HEK293 (cell line): ENCODE measurements around the gene TRIM36.

Experiments used
- CTCF ChIA-PET: fragments of 350-600 bp; formaldehyde crosslinking; extraction: SDS; loops from one replicate; lab custom pipeline; 2021; ENCODE audit warnings: antibody characterized with exemption; lab: Yijun Ruan, JAX
- POLR2A ChIA-PET: fragments of 300-600 bp; formaldehyde crosslinking; extraction: SDS; loops from one replicate; lab custom pipeline; 2020; ENCODE audit warnings: antibody characterized with exemption, inconsistent platforms; lab: Yijun Ruan, JAX
- H3K27ac ChIP-seq: fragments of 200-500 bp; sonication (Bioruptor generic); 2 replicates; pipeline ENCODE4 v1.5.1; 2014; ENCODE audit warnings: low read depth, low read length, control low read depth, inconsistent platforms; ENCODE audit errors: extremely low read depth
- H3K36me3 ChIP-seq, 2 experiments: fragments of 200-500 bp in 1 of 2; sonication (Bioruptor generic) in 1 of 2; 1 replicate in 1 of 2; 2 replicates in 1 of 2; pipeline ENCODE4 v1.5.1; 2014 to 2017; ENCODE audit warnings: inconsistent platforms in 2 of 2, low read length in 2 of 2; ENCODE audit not compliant: control insufficient read depth in 2 of 2, insufficient read depth in 1 of 2
- H3K4me1 ChIP-seq: fragments of 200-500 bp; sonication (Bioruptor generic); 2 replicates; pipeline ENCODE4 v1.5.1; 2014; ENCODE audit warnings: mild to moderate bottlenecking, low read length, inconsistent platforms; ENCODE audit not compliant: control insufficient read depth, insufficient read depth
- H3K4me3 ChIP-seq: 2 replicates; pipeline ENCODE4 v1.5.1; 2011; ENCODE audit warnings: low read depth, mild to moderate bottlenecking, control low read depth, low read length, moderate library complexity
- H3K9me3 ChIP-seq: fragments of 200-500 bp; sonication (Bioruptor generic); 2 replicates; pipeline ENCODE4 v1.5.1; 2014; ENCODE audit warnings: low read depth, low read length, inconsistent platforms; ENCODE audit not compliant: control insufficient read depth, insufficient read depth
- BCL11B ChIP-seq: fragments of 450-650 bp; formaldehyde crosslinking; IDR thresholded peaks from 2 replicates; pipeline ENCODE4 v1.5.1; 2016; ENCODE audit warnings: low read depth, missing biosample characterization, missing genetic modification characterization
- MZF1 ChIP-seq: fragments of 450-650 bp; formaldehyde crosslinking; IDR thresholded peaks from 2 replicates; pipeline ENCODE4 v1.5.1; 2017; ENCODE audit warnings: missing biosample characterization, missing genetic modification characterization, borderline replicate concordance
- SP7 ChIP-seq: fragments of 450-650 bp; formaldehyde crosslinking; IDR thresholded peaks from 2 replicates; pipeline ENCODE4 v1.5.1; 2016; ENCODE audit warnings: missing biosample characterization, missing genetic modification characterization
- TRIM28 ChIP-seq: IDR thresholded peaks from 2 replicates; pipeline ENCODE4 v1.6.1; 2011; ENCODE audit warnings: low read length, control low read depth, borderline replicate concordance
- YY1 ChIP-seq: fragments of 450-650 bp; formaldehyde crosslinking; IDR thresholded peaks from 2 replicates; pipeline ENCODE4 v1.5.1; 2018; ENCODE audit warnings: missing biosample characterization, missing genetic modification characterization
- ZBTB17 ChIP-seq: fragments of 450-650 bp; formaldehyde crosslinking; IDR thresholded peaks from 2 replicates; pipeline ENCODE4 v1.5.1; 2016; ENCODE audit warnings: missing biosample characterization, missing genetic modification characterization
- ZBTB21 ChIP-seq: fragments of 450-650 bp; formaldehyde crosslinking; IDR thresholded peaks from 2 replicates; pipeline ENCODE4 v1.5.1; 2017; ENCODE audit warnings: missing biosample characterization, missing genetic modification characterization
- ZNF133 ChIP-seq: fragments of 450-650 bp; formaldehyde crosslinking; IDR thresholded peaks from 2 replicates; pipeline ENCODE4 v1.5.1; 2016; ENCODE audit warnings: missing biosample characterization, missing genetic modification characterization
- ZNF174 ChIP-seq: fragments of 450-650 bp; formaldehyde crosslinking; IDR thresholded peaks from 2 replicates; pipeline ENCODE4 v1.5.0; 2017; ENCODE audit warnings: missing biosample characterization, mild to moderate bottlenecking, missing genetic modification characterization
- ZNF184 ChIP-seq: fragments of 450-650 bp; IDR thresholded peaks from 2 replicates; pipeline ENCODE4 v1.5.1; 2018; ENCODE audit warnings: missing biosample characterization, mild to moderate bottlenecking, missing genetic modification characterization
- ZNF202 ChIP-seq: fragments of 450-650 bp; formaldehyde crosslinking; IDR thresholded peaks from 2 replicates; pipeline ENCODE4 v1.5.1; 2016; ENCODE audit warnings: missing biosample characterization, missing genetic modification characterization, borderline replicate concordance
- ZNF324 ChIP-seq: fragments of 450-650 bp; formaldehyde crosslinking; IDR thresholded peaks from 2 replicates; pipeline ENCODE4 v1.5.1; 2016; ENCODE audit warnings: missing biosample characterization, missing genetic modification characterization
- ZNF335 ChIP-seq: fragments of 450-650 bp; formaldehyde crosslinking; conservative IDR thresholded peaks from 2 replicates; pipeline ENCODE4 v1.5.1; 2016; ENCODE audit warnings: missing biosample characterization, missing genetic modification characterization
- ZNF354C ChIP-seq: fragments of 450-650 bp; formaldehyde crosslinking; IDR thresholded peaks from 2 replicates; pipeline ENCODE4 v1.5.1; 2016; ENCODE audit warnings: missing biosample characterization, missing genetic modification characterization, low read depth, borderline replicate concordance
- ZNF394 ChIP-seq: fragments of 450-650 bp; formaldehyde crosslinking; IDR thresholded peaks from 2 replicates; pipeline ENCODE4 v1.5.1; 2016; ENCODE audit warnings: missing biosample characterization, missing genetic modification characterization, mild to moderate bottlenecking, moderate library complexity, borderline replicate concordance
- ZNF426 ChIP-seq: fragments of 450-650 bp; formaldehyde crosslinking; IDR thresholded peaks from 2 replicates; pipeline ENCODE4 v1.5.1; 2017; ENCODE audit warnings: missing biosample characterization, missing genetic modification characterization, mild to moderate bottlenecking, inconsistent platforms, moderate library complexity
- ZNF501 ChIP-seq: fragments of 450-650 bp; formaldehyde crosslinking; IDR thresholded peaks from 2 replicates; pipeline ENCODE4 v1.5.1; 2016; ENCODE audit warnings: missing biosample characterization, missing genetic modification characterization
- ZNF514 ChIP-seq: fragments of 450-650 bp; formaldehyde crosslinking; IDR thresholded peaks from 2 replicates; pipeline ENCODE4 v1.5.1; 2016; ENCODE audit warnings: missing biosample characterization, missing genetic modification characterization
- ZNF521 ChIP-seq: fragments of 450-650 bp; formaldehyde crosslinking; IDR thresholded peaks from 2 replicates; pipeline ENCODE4 v1.5.1; 2017; ENCODE audit warnings: missing biosample characterization, mild to moderate bottlenecking, missing genetic modification characterization
- ZNF548 ChIP-seq: fragments of 450-650 bp; formaldehyde crosslinking; IDR thresholded peaks from 2 replicates; pipeline ENCODE4 v1.5.1; 2016; ENCODE audit warnings: missing biosample characterization, missing genetic modification characterization
- ZNF549 ChIP-seq: fragments of 450-650 bp; IDR thresholded peaks from 2 replicates; pipeline ENCODE4 v1.5.1; 2018; ENCODE audit warnings: missing biosample characterization, missing genetic modification characterization, mild to moderate bottlenecking, inconsistent platforms, moderate library complexity
- ZNF555 ChIP-seq: fragments of 450-650 bp; formaldehyde crosslinking; conservative IDR thresholded peaks from 2 replicates; pipeline ENCODE4 v1.5.1; 2017; ENCODE audit warnings: missing biosample characterization, mild to moderate bottlenecking, missing genetic modification characterization, inconsistent platforms
- ZNF600 ChIP-seq: fragments of 450-650 bp; formaldehyde crosslinking; IDR thresholded peaks from 2 replicates; pipeline ENCODE4 v1.5.1; 2016; ENCODE audit warnings: missing biosample characterization, missing genetic modification characterization
- ZNF629 ChIP-seq: fragments of 450-650 bp; formaldehyde crosslinking; IDR thresholded peaks from 2 replicates; pipeline ENCODE4 v1.5.1; 2017; ENCODE audit warnings: missing biosample characterization, missing genetic modification characterization
- ZNF654 ChIP-seq: fragments of 450-650 bp; formaldehyde crosslinking; IDR thresholded peaks from 2 replicates; pipeline ENCODE4 v1.5.1; 2016; ENCODE audit warnings: low read depth, missing biosample characterization, missing genetic modification characterization
- ZNF707 ChIP-seq: fragments of 450-650 bp; formaldehyde crosslinking; IDR thresholded peaks from 2 replicates; pipeline ENCODE4 v1.5.1; 2016; ENCODE audit warnings: missing biosample characterization, missing genetic modification characterization
- TF ChIP-seq, protein P1 (sequence below): fragments of 450-650 bp; formaldehyde crosslinking; IDR thresholded peaks from 2 replicates; pipeline ENCODE4 v1.5.1; 2016; ENCODE audit warnings: missing biosample characterization, missing genetic modification characterization
- TF ChIP-seq, protein P2 (sequence below): fragments of 450-650 bp; IDR thresholded peaks from 2 replicates; pipeline ENCODE4 v1.5.1; 2018; ENCODE audit warnings: missing biosample characterization, mild to moderate bottlenecking, missing genetic modification characterization
- TF ChIP-seq, protein P3 (sequence below): fragments of 450-650 bp; formaldehyde crosslinking; IDR thresholded peaks from 2 replicates; pipeline ENCODE4 v1.5.1; 2016; ENCODE audit warnings: missing biosample characterization, missing genetic modification characterization, borderline replicate concordance

Gene TRIM36

DNA sequence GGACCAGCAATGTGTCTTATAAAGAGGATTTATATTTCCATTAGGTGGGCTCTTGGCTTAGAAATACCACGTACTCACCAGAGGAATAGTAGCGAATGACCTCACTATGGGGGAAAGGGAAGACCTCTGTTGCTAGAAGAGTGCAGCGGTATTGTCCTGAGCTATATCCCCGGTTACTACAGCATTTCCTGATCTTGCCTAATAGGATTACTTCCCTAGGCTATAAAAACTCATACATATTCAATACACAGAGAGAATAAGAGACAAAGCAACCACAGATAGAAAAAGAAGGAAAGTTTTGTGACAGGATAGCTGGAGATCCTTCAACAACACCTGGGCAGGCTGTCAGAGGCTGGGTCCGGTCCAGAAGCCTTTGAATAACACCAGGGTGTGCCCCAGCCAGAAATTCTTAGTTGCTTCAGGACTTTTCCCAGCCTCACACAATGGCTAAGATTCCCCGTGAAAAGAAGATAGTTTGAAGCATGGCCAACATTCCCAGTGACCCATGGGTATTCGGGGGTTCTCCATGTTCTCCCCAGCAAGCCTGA, 85.4 kb downstream of the TRIM36 start:
- Histone ChIP-seq H3K4me3 (no peak overlapping the region), H3K9me3 (no peaks in the 10 kb centered on the region), H3K27ac (no peak overlapping the region), H3K4me1 (no peaks in the 10 kb centered on the region), H3K36me3 (no peaks in the 10 kb centered on the region)
- CTCF ChIA-PET = interaction anchor here (0.6 to 1.3 kb wide), 2 partner anchors 14 to 113 kb away, joined by 3 read pairs; no protein-coding TSS in a partner anchor
- no peak for TF ChIP-seq ZNF654
- no peak for TF ChIP-seq ZNF324
- no peak for TF ChIP-seq ZNF707 (tag by site-specific recombination)
- no peak for TF ChIP-seq ZNF426
- no peak for TF ChIP-seq ZNF202 (tag by site-specific recombination)
- no peak for TF ChIP-seq ZNF514
- TF ChIP-seq ZBTB17 (tag by site-specific recombination) = no peak
- no peak for TF ChIP-seq ZNF184 (tag by site-specific recombination)
- TF ChIP-seq ZNF501 (tag by site-specific recombination) = no peak
- TF ChIP-seq, protein P1, sequence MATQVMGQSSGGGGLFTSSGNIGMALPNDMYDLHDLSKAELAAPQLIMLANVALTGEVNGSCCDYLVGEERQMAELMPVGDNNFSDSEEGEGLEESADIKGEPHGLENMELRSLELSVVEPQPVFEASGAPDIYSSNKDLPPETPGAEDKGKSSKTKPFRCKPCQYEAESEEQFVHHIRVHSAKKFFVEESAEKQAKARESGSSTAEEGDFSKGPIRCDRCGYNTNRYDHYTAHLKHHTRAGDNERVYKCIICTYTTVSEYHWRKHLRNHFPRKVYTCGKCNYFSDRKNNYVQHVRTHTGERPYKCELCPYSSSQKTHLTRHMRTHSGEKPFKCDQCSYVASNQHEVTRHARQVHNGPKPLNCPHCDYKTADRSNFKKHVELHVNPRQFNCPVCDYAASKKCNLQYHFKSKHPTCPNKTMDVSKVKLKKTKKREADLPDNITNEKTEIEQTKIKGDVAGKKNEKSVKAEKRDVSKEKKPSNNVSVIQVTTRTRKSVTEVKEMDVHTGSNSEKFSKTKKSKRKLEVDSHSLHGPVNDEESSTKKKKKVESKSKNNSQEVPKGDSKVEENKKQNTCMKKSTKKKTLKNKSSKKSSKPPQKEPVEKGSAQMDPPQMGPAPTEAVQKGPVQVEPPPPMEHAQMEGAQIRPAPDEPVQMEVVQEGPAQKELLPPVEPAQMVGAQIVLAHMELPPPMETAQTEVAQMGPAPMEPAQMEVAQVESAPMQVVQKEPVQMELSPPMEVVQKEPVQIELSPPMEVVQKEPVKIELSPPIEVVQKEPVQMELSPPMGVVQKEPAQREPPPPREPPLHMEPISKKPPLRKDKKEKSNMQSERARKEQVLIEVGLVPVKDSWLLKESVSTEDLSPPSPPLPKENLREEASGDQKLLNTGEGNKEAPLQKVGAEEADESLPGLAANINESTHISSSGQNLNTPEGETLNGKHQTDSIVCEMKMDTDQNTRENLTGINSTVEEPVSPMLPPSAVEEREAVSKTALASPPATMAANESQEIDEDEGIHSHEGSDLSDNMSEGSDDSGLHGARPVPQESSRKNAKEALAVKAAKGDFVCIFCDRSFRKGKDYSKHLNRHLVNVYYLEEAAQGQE = no peak
- no peak for TF ChIP-seq TRIM28
- TF ChIP-seq, protein P2, sequence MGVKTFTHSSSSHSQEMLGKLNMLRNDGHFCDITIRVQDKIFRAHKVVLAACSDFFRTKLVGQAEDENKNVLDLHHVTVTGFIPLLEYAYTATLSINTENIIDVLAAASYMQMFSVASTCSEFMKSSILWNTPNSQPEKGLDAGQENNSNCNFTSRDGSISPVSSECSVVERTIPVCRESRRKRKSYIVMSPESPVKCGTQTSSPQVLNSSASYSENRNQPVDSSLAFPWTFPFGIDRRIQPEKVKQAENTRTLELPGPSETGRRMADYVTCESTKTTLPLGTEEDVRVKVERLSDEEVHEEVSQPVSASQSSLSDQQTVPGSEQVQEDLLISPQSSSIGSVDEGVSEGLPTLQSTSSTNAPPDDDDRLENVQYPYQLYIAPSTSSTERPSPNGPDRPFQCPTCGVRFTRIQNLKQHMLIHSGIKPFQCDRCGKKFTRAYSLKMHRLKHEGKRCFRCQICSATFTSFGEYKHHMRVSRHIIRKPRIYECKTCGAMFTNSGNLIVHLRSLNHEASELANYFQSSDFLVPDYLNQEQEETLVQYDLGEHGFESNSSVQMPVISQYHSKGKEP (tag by site-specific recombination) = no peak
- no peak for TF ChIP-seq MZF1 (tag by site-specific recombination)
- TF ChIP-seq ZNF133 (tag by site-specific recombination) = no peak
- no peak for TF ChIP-seq ZNF521 (tag by site-specific recombination)
- no peak for TF ChIP-seq BCL11B
- no peak for TF ChIP-seq YY1 (tag by site-specific recombination)
- no peak for TF ChIP-seq ZNF548
- TF ChIP-seq ZNF555 (tag by site-specific recombination) = no peak
- TF ChIP-seq ZNF549 (tag by site-specific recombination) = no peak
- POLR2A ChIA-PET = no interaction called here

DNA sequence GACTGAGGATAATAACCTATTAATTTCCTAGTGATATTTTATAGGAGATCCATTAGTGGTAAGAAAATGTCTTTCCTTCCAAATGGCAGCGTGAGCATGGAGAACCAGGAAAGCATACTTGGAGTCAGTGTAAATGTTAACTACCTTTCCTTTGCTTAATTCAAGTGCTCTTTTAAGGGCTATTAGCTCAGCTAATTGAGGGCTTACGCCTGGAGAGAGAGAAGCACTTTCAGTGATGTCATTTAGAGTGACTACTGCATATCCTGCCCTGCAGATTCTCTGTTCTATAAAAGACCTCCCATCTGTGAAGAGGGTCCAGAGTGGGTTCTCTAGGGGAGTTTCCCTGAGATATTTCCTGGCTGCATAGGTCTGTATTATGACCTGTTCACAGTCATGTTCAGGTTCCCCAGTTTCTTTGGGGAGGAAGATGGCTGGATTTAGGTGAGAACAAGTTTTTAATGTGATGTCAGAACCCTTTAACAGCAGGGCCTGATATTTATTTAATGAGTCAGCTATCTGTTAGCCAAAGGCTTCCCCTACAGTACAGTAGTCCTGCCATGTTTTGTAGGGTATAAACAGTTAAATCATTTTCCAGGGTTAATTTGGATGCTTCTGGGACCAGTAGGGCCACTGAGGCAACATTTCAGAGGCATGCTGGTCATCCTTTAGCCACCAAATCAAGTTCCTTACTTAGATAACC, 89.6 kb downstream of the TRIM36 start:
- POLR2A ChIA-PET = no interaction called here
- Histone ChIP-seq H3K4me3 (no peak overlapping the region), H3K9me3 (no peaks in the 10 kb centered on the region), H3K4me1 (no peaks in the 10 kb centered on the region), H3K36me3 (no peaks in the 10 kb centered on the region), H3K27ac (no peak overlapping the region)
- CTCF ChIA-PET = interaction anchor here (0.6 to 2.4 kb wide), 4 partner anchors 10 to 1468 kb away, joined by 3 to 10 read pairs (median 4); no protein-coding TSS in a partner anchor
- TF ChIP-seq ZNF174 (tag by site-specific recombination) (no peak), ZNF394 (tag by site-specific recombination) (peak; percentile 17; the same call in 1 of the 2 replicates), ZNF335 (tag by site-specific recombination) (peak; percentile 74), ZNF600 (tag by site-specific recombination) (no peak), ZNF629 (tag by site-specific recombination) (peak; percentile 41; the same call in 1 of the 2 replicates), SP7 (tag by site-specific recombination) (peak; percentile 44), ZNF354C (tag by site-specific recombination) (no peak), ZBTB21 (tag by site-specific recombination) (0 out of 2 replicates have a peak, but pooled peaks have one; percentile 29)
- TF ChIP-seq, protein P3, sequence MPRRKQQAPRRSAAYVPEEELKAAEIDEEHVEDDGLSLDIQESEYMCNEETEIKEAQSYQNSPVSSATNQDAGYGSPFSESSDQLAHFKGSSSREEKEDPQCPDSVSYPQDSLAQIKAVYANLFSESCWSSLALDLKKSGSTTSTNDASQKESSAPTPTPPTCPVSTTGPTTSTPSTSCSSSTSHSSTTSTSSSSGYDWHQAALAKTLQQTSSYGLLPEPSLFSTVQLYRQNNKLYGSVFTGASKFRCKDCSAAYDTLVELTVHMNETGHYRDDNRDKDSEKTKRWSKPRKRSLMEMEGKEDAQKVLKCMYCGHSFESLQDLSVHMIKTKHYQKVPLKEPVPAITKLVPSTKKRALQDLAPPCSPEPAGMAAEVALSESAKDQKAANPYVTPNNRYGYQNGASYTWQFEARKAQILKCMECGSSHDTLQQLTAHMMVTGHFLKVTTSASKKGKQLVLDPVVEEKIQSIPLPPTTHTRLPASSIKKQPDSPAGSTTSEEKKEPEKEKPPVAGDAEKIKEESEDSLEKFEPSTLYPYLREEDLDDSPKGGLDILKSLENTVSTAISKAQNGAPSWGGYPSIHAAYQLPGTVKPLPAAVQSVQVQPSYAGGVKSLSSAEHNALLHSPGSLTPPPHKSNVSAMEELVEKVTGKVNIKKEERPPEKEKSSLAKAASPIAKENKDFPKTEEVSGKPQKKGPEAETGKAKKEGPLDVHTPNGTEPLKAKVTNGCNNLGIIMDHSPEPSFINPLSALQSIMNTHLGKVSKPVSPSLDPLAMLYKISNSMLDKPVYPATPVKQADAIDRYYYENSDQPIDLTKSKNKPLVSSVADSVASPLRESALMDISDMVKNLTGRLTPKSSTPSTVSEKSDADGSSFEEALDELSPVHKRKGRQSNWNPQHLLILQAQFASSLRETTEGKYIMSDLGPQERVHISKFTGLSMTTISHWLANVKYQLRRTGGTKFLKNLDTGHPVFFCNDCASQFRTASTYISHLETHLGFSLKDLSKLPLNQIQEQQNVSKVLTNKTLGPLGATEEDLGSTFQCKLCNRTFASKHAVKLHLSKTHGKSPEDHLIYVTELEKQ (tag by site-specific recombination) = no peak
